Measurements from ENCODE around the gene PKD1. TPM values are rescaled to one million over a fixed set of nuclear protein-coding genes. Genes with fewer than 3 reads are reported as not detected.

Gene PKD1
- total RNA-seq, 1 experiment from 2014 or later = 45.6 TPM

- no peak for DNase-seq
- H3K4me3 ChIP-seq (ENCODE audit: insufficient read depth, low read depth, low read length) = no peak overlapping the region
- peaks cover 9% of the 10 kb centered on the region for H3K36me3 ChIP-seq (replicated peaks; ENCODE audit: control insufficient read depth, insufficient read depth, low read length)
- H3K27me3 ChIP-seq (ENCODE audit: control insufficient read depth, insufficient read depth, low read length) = no peaks in the 10 kb centered on the region
Observed at GRCh38 chr16:2064368-2064945, 71.2 kb downstream of the PKD1 start.

GRCh38 chr16:2063861-2064260, 71.8 kb downstream of the PKD1 start:
- Histone ChIP-seq H3K4me3 (ENCODE audit: insufficient read depth, low read depth, low read length) (no peak overlapping the region), H3K27me3 (ENCODE audit: control insufficient read depth, insufficient read depth, low read length) (no peaks in the 10 kb centered on the region), H3K36me3 (replicated peaks; ENCODE audit: control insufficient read depth, insufficient read depth, low read length) (peaks cover 9% of the 10 kb centered on the region)
- no peak for DNase-seq

- H3K4me3 ChIP-seq (ENCODE audit: insufficient read depth, low read depth, low read length) = no peak overlapping the region
- no peak for DNase-seq
Observed at GRCh38 chr16:2062801-2063200, 72.9 kb downstream of the PKD1 start.

GRCh38 chr16:2061526-2061925, 74.2 kb downstream of the PKD1 start:
- no peaks in the 10 kb centered on the region for H3K27me3 ChIP-seq (ENCODE audit: control insufficient read depth, insufficient read depth, low read length)
- peaks cover 9% of the 10 kb centered on the region for H3K36me3 ChIP-seq (replicated peaks; ENCODE audit: control insufficient read depth, insufficient read depth, low read length)
- DNase-seq = no peak
- H3K4me3 ChIP-seq (ENCODE audit: insufficient read depth, low read depth, low read length) = no peak overlapping the region

More at GRCh38 chr16:2062801-2063200, 72.9 kb downstream of the PKD1 start:
- H3K36me3 ChIP-seq (replicated peaks; ENCODE audit: control insufficient read depth, insufficient read depth, low read length) = peaks cover 9% of the 10 kb centered on the region
- H3K27me3 ChIP-seq (ENCODE audit: control insufficient read depth, insufficient read depth, low read length) = no peaks in the 10 kb centered on the region

- Histone ChIP-seq H3K27me3 (ENCODE audit: control insufficient read depth, insufficient read depth, low read length) (no peaks in the 10 kb centered on the region), H3K4me3 (ENCODE audit: insufficient read depth, low read depth, low read length) (no peak overlapping the region), H3K36me3 (replicated peaks; ENCODE audit: control insufficient read depth, insufficient read depth, low read length) (peaks cover 5% of the 10 kb centered on the region)
- DNase-seq = no peak
Observed at GRCh38 chr16:2061023-2061422, 74.7 kb downstream of the PKD1 start.

GRCh38 chr16:2060346-2060745, 75.4 kb downstream of the PKD1 start:
- Histone ChIP-seq H3K27me3 (ENCODE audit: control insufficient read depth, insufficient read depth, low read length) (no peaks in the 10 kb centered on the region), H3K36me3 (replicated peaks; ENCODE audit: control insufficient read depth, insufficient read depth, low read length) (peaks cover 1% of the 10 kb centered on the region), H3K4me3 (ENCODE audit: insufficient read depth, low read depth, low read length) (no peak overlapping the region)
- no peak for DNase-seq

GRCh38 chr16:2058872-2059271, 76.8 kb downstream of the PKD1 start:
- H3K36me3 ChIP-seq (replicated peaks; ENCODE audit: control insufficient read depth, insufficient read depth, low read length) = peaks cover 1% of the 10 kb centered on the region
- no peak overlapping the region for H3K4me3 ChIP-seq (ENCODE audit: insufficient read depth, low read depth, low read length)
- H3K27me3 ChIP-seq (ENCODE audit: control insufficient read depth, insufficient read depth, low read length) = no peaks in the 10 kb centered on the region
- no peak for DNase-seq

- H3K27me3 ChIP-seq (ENCODE audit: control insufficient read depth, insufficient read depth, low read length) = no peaks in the 10 kb centered on the region
- H3K4me3 ChIP-seq (ENCODE audit: insufficient read depth, low read depth, low read length) = no peak overlapping the region
- DNase-seq = no peak
- H3K36me3 ChIP-seq (replicated peaks; ENCODE audit: control insufficient read depth, insufficient read depth, low read length) = peaks cover 1% of the 10 kb centered on the region
Observed at GRCh38 chr16:2058420-2058819, 77.3 kb downstream of the PKD1 start.

- H3K4me3 ChIP-seq (ENCODE audit: insufficient read depth, low read depth, low read length) = no peak overlapping the region
- H3K27me3 ChIP-seq (ENCODE audit: control insufficient read depth, insufficient read depth, low read length) = no peaks in the 10 kb centered on the region
- H3K36me3 ChIP-seq (replicated peaks; ENCODE audit: control insufficient read depth, insufficient read depth, low read length) = peaks cover 2% of the 10 kb centered on the region
- DNase-seq = no peak
Observed at GRCh38 chr16:2057438-2057837, 78.3 kb downstream of the PKD1 start.

GRCh38 chr16:2056681-2057407, 78.9 kb downstream of the PKD1 start:
- H3K36me3 ChIP-seq (replicated peaks; ENCODE audit: control insufficient read depth, insufficient read depth, low read length) = peaks cover 2% of the 10 kb centered on the region
- no peak overlapping the region for H3K4me3 ChIP-seq (ENCODE audit: insufficient read depth, low read depth, low read length)
- H3K27me3 ChIP-seq (ENCODE audit: control insufficient read depth, insufficient read depth, low read length) = no peaks in the 10 kb centered on the region
- DNase-seq = peak; percentile 79

GRCh38 chr16:2056077-2056476, 79.6 kb downstream of the PKD1 start:
- Histone ChIP-seq H3K4me3 (ENCODE audit: insufficient read depth, low read depth, low read length) (no peak overlapping the region), H3K36me3 (replicated peaks; ENCODE audit: control insufficient read depth, insufficient read depth, low read length) (peaks cover 4% of the 10 kb centered on the region), H3K27me3 (ENCODE audit: control insufficient read depth, insufficient read depth, low read length) (no peaks in the 10 kb centered on the region)
- DNase-seq = no peak

GRCh38 chr16:2054543-2055245, 81.0 kb downstream of the PKD1 start:
- H3K36me3 ChIP-seq (replicated peaks; ENCODE audit: control insufficient read depth, insufficient read depth, low read length) = peaks cover 6% of the 10 kb centered on the region
- no peak for DNase-seq
- no peaks in the 10 kb centered on the region for H3K27me3 ChIP-seq (ENCODE audit: control insufficient read depth, insufficient read depth, low read length)
- H3K4me3 ChIP-seq (ENCODE audit: insufficient read depth, low read depth, low read length) = no peak overlapping the region

- no peak for DNase-seq
- H3K4me3 ChIP-seq (ENCODE audit: insufficient read depth, low read depth, low read length) = no peak overlapping the region
- H3K27me3 ChIP-seq (ENCODE audit: control insufficient read depth, insufficient read depth, low read length) = no peaks in the 10 kb centered on the region
- H3K36me3 ChIP-seq (replicated peaks; ENCODE audit: control insufficient read depth, insufficient read depth, low read length) = peaks cover 6% of the 10 kb centered on the region
Observed at GRCh38 chr16:2053897-2054296, 81.8 kb downstream of the PKD1 start.

GRCh38 chr16:2053211-2053610, 82.5 kb downstream of the PKD1 start:
- Histone ChIP-seq H3K4me3 (ENCODE audit: insufficient read depth, low read depth, low read length) (no peak overlapping the region), H3K27me3 (ENCODE audit: control insufficient read depth, insufficient read depth, low read length) (no peaks in the 10 kb centered on the region), H3K36me3 (replicated peaks; ENCODE audit: control insufficient read depth, insufficient read depth, low read length) (peaks cover 6% of the 10 kb centered on the region)
- no peak for DNase-seq

GRCh38 chr16:2048116-2048543, 87.6 kb downstream of the PKD1 start:
- no peak for DNase-seq

More at GRCh38 chr16:2048116-2048543, 87.6 kb downstream of the PKD1 start:
- Histone ChIP-seq H3K4me3 (ENCODE audit: insufficient read depth, low read depth, low read length) (peak overlapping the region; percentile 78), H3K27me3 (ENCODE audit: control insufficient read depth, insufficient read depth, low read length) (no peaks in the 10 kb centered on the region), H3K36me3 (replicated peaks; ENCODE audit: control insufficient read depth, insufficient read depth, low read length) (peaks cover 6% of the 10 kb centered on the region)

Measured in H7 (cell line).